ENCODE data around the gene ESRRA. TPM values are rescaled to one million over a fixed set of nuclear protein-coding genes. Genes with fewer than 3 reads are reported as not detected.

Gene ESRRA
- total RNA-seq, 2 experiments from 2014 or later: 33.9 to 35.1 TPM

DNA sequence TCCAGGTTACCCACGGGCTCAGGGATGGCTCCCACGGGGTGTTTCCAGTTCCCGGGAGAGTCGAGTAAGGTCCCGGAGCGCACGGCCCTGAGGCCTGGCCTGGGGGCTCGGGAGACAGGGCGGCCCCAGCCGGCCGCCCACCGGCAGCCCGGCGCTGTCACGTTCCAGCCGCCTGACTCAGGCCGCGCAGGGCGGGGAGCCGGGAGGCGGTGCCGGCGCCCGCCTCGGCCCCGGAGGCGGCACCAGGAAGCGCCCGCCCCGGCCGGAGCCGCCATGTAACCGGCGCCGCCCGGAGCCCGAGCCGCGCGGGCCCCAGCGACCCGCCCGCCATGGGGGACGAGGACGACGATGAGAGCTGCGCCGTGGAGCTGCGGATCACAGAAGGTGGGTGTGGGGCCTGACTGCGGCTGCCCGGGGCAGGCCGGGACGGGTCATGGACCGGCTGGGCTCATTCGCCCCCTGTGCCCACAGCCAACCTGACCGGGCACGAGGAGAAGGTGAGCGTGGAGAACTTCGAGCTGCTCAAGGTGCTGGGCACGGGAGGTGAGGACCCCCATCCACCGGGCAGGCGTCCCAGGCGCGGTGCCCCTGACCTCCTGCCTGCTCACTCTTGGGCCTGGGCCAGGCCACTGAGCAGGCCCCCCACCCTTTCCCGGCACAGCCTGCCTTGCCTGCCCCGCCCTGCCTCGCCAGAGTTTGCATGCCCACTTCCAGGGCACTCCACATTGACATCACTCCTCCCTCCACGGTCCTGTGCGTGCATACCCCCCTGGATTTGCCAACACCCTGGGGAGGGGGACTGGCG is 53.8 kb downstream of the ESRRA start, which contains the start of gene RPS6KA4:
TSS of gene RPS6KA4 (plus strand) at position 256 of the 805 bp plus-strand sequence. CDS start at position 330, 74 bp downstream.
- peak; percentile 79 for DNase-seq
- peak; percentile 78 for ATAC-seq (ENCODE audit: low read depth)
- POLR2A ChIA-PET: interaction anchor here (0.5 to 3.6 kb wide), 7 partner anchors 9 to 383 kb away, joined by 3 to 17 read pairs (median 4); partner anchors contain the start of genes ESRRA, FKBP2, PRDX5 and TRMT112
- peak within 1 kb of the TSS; percentile 70 for H3K27ac Mint-ChIP-seq
- H3K4me3 Mint-ChIP-seq: peak within 1 kb of the TSS; percentile 92
- H3K36me3 Mint-ChIP-seq: peaks cover 17% of the 10 kb centered on the region
- H3K4me1 Mint-ChIP-seq: peaks cover 24% of the 10 kb centered on the region
- H3K9me3 Mint-ChIP-seq: no peaks in the 10 kb centered on the region
- H3K27me3 Mint-ChIP-seq: no peaks in the 10 kb centered on the region

DNA sequence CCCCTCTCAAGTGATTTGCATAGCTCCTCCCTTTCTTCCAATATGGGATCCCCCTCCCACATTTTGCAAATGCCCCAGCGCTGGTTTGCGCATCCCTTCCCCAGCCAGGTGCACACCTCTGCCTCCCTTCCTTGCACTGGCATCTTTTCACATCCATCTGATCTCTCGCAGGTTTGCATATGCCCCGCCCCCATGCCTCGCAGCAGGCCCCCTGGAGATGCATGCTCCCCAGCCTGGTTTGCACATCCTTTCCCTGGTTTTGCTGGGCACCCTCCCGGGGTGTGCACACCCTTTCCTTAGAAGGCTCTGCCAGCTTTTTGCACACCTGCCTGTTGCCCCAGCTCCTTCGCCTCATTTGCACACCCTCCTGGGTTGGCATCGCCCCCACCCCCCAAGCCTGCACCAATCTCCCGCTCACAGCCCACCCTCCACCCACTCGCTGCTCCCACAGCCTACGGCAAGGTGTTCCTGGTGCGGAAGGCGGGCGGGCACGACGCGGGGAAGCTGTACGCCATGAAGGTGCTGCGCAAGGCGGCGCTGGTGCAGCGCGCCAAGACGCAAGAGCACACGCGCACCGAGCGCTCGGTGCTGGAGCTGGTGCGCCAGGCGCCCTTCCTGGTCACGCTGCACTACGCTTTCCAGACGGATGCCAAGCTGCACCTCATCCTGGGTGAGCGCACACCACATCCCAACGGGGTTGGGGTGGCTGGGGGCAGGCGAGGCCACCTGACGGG is 54.6 kb downstream of the ESRRA start:
- peak overlapping the region; percentile 92 for H3K4me3 Mint-ChIP-seq
- peak overlapping the region; percentile 67 for H3K27ac Mint-ChIP-seq
- DNase-seq (peak; percentile 68), ATAC-seq (ENCODE audit: low read depth) (peak; percentile 44)
- H3K27me3 Mint-ChIP-seq: no peaks in the 10 kb centered on the region
- H3K9me3 Mint-ChIP-seq: no peaks in the 10 kb centered on the region
- H3K36me3 Mint-ChIP-seq: peaks cover 17% of the 10 kb centered on the region
- POLR2A ChIA-PET: interaction anchor here (0.5 to 3.6 kb wide), 9 partner anchors 9 to 384 kb away, joined by 3 to 17 read pairs (median 4); partner anchors contain the start of genes CCDC88B, ESRRA, FKBP2 and PRDX5
- H3K4me1 Mint-ChIP-seq: peaks cover 27% of the 10 kb centered on the region

GRCh38 chr11:64360448-64360921 is 55.2 kb downstream of the ESRRA start:
- DNase-seq (no peak), ATAC-seq (ENCODE audit: low read depth) (peak; percentile 7)
- POLR2A ChIA-PET: interaction anchor here (0.6 to 3.6 kb wide), 5 partner anchors 12 to 173 kb away, joined by 3 to 17 read pairs (median 4); partner anchors contain the start of genes CCDC88B, PRDX5 and TRMT112
- peak overlapping the region; percentile 92 for H3K4me3 Mint-ChIP-seq
- peaks cover 27% of the 10 kb centered on the region for H3K4me1 Mint-ChIP-seq
- H3K27me3 Mint-ChIP-seq: no peaks in the 10 kb centered on the region
- no peak overlapping the region for H3K27ac Mint-ChIP-seq
- no peaks in the 10 kb centered on the region for H3K9me3 Mint-ChIP-seq
- peaks cover 20% of the 10 kb centered on the region for H3K36me3 Mint-ChIP-seq

DNA sequence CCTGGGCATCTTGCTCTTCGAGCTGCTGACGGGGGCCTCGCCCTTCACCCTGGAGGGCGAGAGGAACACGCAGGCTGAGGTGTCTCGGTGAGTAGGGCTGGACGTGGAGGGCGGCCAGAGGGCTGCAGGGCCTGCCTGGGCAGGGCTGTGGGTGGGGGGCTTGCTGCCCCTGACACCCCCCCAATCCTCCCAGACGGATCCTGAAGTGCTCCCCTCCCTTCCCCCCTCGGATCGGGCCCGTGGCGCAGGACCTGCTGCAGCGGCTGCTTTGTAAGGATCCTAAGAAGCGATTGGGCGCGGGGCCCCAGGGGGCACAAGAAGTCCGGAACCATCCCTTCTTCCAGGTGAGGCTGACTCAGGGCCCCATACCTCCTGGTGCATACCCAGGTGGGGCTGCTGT is 56.3 kb downstream of the ESRRA start:
- ATAC-seq (ENCODE audit: low read depth) (no peak), DNase-seq (no peak)
- Mint-ChIP-seq H3K4me1 (peaks cover 25% of the 10 kb centered on the region), H3K9me3 (no peaks in the 10 kb centered on the region), H3K4me3 (no peak overlapping the region), H3K27ac (no peak overlapping the region), H3K27me3 (no peaks in the 10 kb centered on the region), H3K36me3 (peaks cover 22% of the 10 kb centered on the region)
- POLR2A ChIA-PET: no interaction called here

GRCh38 chr11:64362339-64362738 is 57.0 kb downstream of the ESRRA start:
- H3K4me3 Mint-ChIP-seq: no peak overlapping the region
- H3K9me3 Mint-ChIP-seq: no peaks in the 10 kb centered on the region
- no peaks in the 10 kb centered on the region for H3K27me3 Mint-ChIP-seq
- POLR2A ChIA-PET: no interaction called here
- no peak overlapping the region for H3K27ac Mint-ChIP-seq
- ATAC-seq (ENCODE audit: low read depth) (no peak), DNase-seq (no peak)
- H3K4me1 Mint-ChIP-seq: peaks cover 25% of the 10 kb centered on the region
- H3K36me3 Mint-ChIP-seq: peaks cover 23% of the 10 kb centered on the region

DNA sequence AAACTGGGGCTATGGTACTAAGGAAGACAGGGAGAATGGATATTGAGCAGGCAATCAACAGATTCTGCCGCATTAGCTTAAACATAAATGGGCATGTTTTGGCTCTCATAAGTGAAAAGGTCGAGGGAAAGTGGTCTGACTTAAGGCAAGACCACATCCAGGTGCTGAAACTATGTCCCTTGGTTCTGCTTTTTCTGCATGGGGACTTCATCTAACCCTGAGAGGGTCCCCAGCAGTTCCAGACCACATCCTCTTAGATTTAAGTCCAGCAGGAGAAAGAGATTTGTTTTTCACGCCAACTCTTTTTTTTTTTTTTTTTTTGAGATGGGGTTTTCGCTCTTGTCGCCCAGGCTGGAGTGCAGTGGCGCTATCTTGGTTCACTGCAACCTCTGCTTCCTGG is 59.1 kb downstream of the ESRRA start:
- no peak for DNase-seq
- POLR2A ChIA-PET: interaction anchor here (0.7 kb wide), 1 partner anchor 26 kb away, joined by 3 read pairs; no protein-coding TSS in a partner anchor
- peaks cover 27% of the 10 kb centered on the region for H3K36me3 Mint-ChIP-seq
- no peak for ATAC-seq (ENCODE audit: low read depth)
- no peak overlapping the region for H3K27ac Mint-ChIP-seq
- H3K4me3 Mint-ChIP-seq: no peak overlapping the region
- peaks cover 18% of the 10 kb centered on the region for H3K4me1 Mint-ChIP-seq
- no peaks in the 10 kb centered on the region for H3K9me3 Mint-ChIP-seq
- no peaks in the 10 kb centered on the region for H3K27me3 Mint-ChIP-seq

DNA sequence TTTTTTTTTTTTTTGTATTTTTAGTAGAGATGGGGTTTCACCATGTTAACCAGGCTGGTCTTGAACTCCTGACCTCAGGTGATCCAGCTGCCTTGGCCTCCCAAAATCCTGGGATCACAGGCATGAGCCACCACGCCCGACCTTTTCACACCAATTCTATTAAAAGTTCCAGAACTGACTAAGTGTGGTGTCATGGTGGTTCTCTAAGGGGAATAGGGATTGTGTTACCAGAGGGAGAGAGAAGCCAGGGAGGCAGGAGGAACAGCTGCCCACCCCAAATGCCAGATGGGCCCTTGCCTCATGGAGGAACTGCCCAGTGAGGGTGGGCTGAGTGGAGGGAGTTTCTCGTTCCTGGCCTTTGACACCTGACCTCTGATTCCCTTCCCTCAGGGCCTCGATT is 59.6 kb downstream of the ESRRA start:
- H3K4me1 Mint-ChIP-seq: peaks cover 14% of the 10 kb centered on the region
- no peaks in the 10 kb centered on the region for H3K27me3 Mint-ChIP-seq
- peaks cover 30% of the 10 kb centered on the region for H3K36me3 Mint-ChIP-seq
- DNase-seq (no peak), ATAC-seq (ENCODE audit: low read depth) (no peak)
- H3K4me3 Mint-ChIP-seq: no peak overlapping the region
- POLR2A ChIA-PET: interaction anchor here (0.7 kb wide), 1 partner anchor 27 kb away, joined by 3 read pairs; no protein-coding TSS in a partner anchor
- H3K9me3 Mint-ChIP-seq: no peaks in the 10 kb centered on the region
- no peak overlapping the region for H3K27ac Mint-ChIP-seq

Small RNA genes within 50 kb of the gene (microRNA-seq; reads per million reads assigned to microRNA genes)
- not detected for gene MIR7155

Other genes starting within 250 kb of the ESRRA start
- gene MACROD1, start 139.4 kb upstream of the ESRRA start, total RNA-seq: 10 to 100 TPM; 13.5 to 16.1 TPM
- 100 to 1,000 TPM; 218 to 219 TPM for gene STIP1, start 119.4 kb upstream of the ESRRA start, total RNA-seq
- 100 to 1,000 TPM; 219 to 231 TPM for gene FERMT3, start 98.8 kb upstream of the ESRRA start, total RNA-seq
- gene TRPT1, start 79.3 kb upstream of the ESRRA start, total RNA-seq: 10 to 100 TPM; 45.0 to 47.8 TPM
- 100 to 1,000 TPM; 102 to 103 TPM for gene NUDT22, start 79.2 kb upstream of the ESRRA start, total RNA-seq
- gene DNAJC4, start 75.0 kb upstream of the ESRRA start, total RNA-seq: 10 to 100 TPM; 59.6 to 60.3 TPM
- 10 to 100 TPM; 93.4 to 98.8 TPM for gene VEGFB, start 70.9 kb upstream of the ESRRA start, total RNA-seq
- gene FKBP2, start 64.4 kb upstream of the ESRRA start, total RNA-seq: 10 to 100 TPM; 27.7 to 28.1 TPM
- 100 to 1,000 TPM; 122 to 124 TPM for gene PPP1R14B, start 58.6 kb upstream of the ESRRA start, total RNA-seq
- 10 to 100 TPM; 18.6 to 18.9 TPM for gene PLCB3, start 54.0 kb upstream of the ESRRA start, total RNA-seq
- 10 to 100 TPM; 32.9 to 35.8 TPM for gene BAD, start 20.9 kb upstream of the ESRRA start, total RNA-seq
- gene GPR137, start 19.7 kb upstream of the ESRRA start, total RNA-seq: 10 to 100 TPM; 31.3 to 32.7 TPM
- gene KCNK4, start 14.2 kb upstream of the ESRRA start, total RNA-seq: not detected
- not detected for gene CATSPERZ, start 5.2 kb upstream of the ESRRA start, total RNA-seq
- 100 to 1,000 TPM; 140 to 151 TPM for gene TRMT112, start 12.0 kb downstream of the ESRRA start, total RNA-seq
- 10 to 100 TPM; 85.1 to 91.2 TPM for gene PRDX5, start 12.6 kb downstream of the ESRRA start, total RNA-seq
- 100 to 1,000 TPM; 132 to 142 TPM for gene CCDC88B, start 34.7 kb downstream of the ESRRA start, total RNA-seq
- 10 to 100 TPM; 32.4 to 33.9 TPM for gene RPS6KA4, start 53.6 kb downstream of the ESRRA start, total RNA-seq

All from activated naive CD8-positive, alpha-beta T cell treated with anti-CD3 and anti-CD28 coated beads, Interleukin-2, amount 10 ng/mL, durations not matched to agents 7 days and 5 days (primary cell).